BE2C (cell line): Measurements from ENCODE around the gene HLCS.

Source experiments
- DNase-seq: peaks from one replicate; pipeline ENCODE4 v3.0.0-alpha.2; 2020
- H3K27me3 ChIP-seq: fragments of 250-450 bp; sonication (Bioruptor Pico); 2 replicates; pipeline ENCODE4 v1.5.1; 2020; ENCODE audit warnings: mild to moderate bottlenecking
- H3K36me3 ChIP-seq: fragments of 250-450 bp; sonication (Bioruptor Pico); 2 replicates; pipeline ENCODE4 v1.5.1; 2020; ENCODE audit warnings: mild to moderate bottlenecking
- H3K4me1 ChIP-seq: fragments of 250-450 bp; sonication (Bioruptor Pico); 2 replicates; pipeline ENCODE4 v1.5.1; 2020
- H3K4me3 ChIP-seq: 2 replicates; pipeline ENCODE4 v1.5.1; 2011; ENCODE audit warnings: low read depth, low read length
- H3K9me3 ChIP-seq: fragments of 250-450 bp; sonication (Bioruptor Pico); 2 replicates; pipeline ENCODE4 v1.5.1; 2020
- TF ChIP-seq, protein P1 (sequence below): IDR thresholded peaks from 2 replicates; pipeline ENCODE4 v1.5.1; 2012; ENCODE audit warnings: mild to moderate bottlenecking, low read depth, low read length

Gene HLCS

DNA sequence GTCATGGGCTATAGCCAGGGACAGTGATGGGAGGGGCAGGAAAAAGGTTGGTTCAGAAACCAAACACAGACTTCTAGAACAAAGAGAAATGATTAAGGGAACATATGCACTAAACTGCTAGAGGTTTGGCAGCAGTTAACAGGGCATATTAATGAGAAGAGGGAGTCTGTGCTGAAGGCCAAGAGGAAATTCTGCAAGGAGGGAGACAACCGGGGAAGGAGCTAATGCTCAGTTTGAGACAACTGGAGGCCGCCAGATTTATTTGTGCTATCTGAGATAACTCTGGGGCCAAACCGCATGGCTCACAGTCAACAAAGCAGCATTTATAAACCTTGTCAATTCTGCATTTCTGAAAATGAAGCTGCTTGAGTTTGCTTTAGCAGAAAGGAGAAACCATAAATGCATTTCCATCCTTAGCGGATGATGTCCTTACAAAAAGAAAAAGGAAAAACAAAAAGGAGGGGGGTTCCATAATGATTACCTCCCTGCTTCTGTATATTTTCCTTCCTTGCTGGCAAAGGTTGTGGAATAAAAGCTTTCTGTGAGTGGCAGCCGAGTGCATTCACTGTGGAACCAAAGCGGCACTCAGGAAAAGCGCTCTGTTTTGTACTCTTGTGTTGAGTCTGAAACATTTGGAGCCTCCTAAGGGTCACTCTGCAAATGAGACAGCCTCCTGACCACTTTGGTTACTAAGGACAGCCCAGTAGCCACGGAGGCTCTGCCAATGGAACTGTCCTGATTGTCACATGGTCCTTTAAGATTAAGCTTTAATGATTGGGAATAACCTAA is 197.2 kb downstream of the HLCS start:
- no peak overlapping the region for H3K4me3 ChIP-seq
- H3K9me3 ChIP-seq, result no peaks in the 10 kb centered on the region
- no peak for DNase-seq

DNA sequence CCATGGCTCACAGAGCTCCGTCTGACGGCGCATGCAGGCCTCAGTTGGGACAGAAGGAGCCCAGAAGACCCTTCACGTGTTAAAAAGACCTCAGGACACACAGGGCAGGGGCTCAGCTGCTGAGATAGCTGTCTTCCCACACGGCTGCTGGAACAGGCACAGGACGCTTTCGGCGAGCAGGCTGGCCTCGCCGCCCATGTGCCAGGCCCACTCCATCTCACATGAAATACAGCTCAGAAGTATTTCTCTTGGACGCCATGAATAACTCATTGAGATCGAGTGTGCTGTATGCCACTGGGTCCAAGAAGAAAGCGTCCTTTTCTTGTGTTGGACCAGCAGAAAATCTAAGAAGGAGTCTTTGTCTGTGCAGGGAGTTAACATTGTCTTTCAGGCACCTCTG is 198.0 kb downstream of the HLCS start:
- Histone ChIP-seq H3K4me1 (no peaks in the 10 kb centered on the region), H3K4me3 (no peak overlapping the region), H3K9me3 (no peaks in the 10 kb centered on the region), H3K36me3 (no peaks in the 10 kb centered on the region), H3K27me3 (no peaks in the 10 kb centered on the region)
- DNase-seq, result no peak
- TF ChIP-seq, protein P1, sequence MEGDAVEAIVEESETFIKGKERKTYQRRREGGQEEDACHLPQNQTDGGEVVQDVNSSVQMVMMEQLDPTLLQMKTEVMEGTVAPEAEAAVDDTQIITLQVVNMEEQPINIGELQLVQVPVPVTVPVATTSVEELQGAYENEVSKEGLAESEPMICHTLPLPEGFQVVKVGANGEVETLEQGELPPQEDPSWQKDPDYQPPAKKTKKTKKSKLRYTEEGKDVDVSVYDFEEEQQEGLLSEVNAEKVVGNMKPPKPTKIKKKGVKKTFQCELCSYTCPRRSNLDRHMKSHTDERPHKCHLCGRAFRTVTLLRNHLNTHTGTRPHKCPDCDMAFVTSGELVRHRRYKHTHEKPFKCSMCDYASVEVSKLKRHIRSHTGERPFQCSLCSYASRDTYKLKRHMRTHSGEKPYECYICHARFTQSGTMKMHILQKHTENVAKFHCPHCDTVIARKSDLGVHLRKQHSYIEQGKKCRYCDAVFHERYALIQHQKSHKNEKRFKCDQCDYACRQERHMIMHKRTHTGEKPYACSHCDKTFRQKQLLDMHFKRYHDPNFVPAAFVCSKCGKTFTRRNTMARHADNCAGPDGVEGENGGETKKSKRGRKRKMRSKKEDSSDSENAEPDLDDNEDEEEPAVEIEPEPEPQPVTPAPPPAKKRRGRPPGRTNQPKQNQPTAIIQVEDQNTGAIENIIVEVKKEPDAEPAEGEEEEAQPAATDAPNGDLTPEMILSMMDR, result no peak

More for the DNA sequence above, 197.2 kb downstream of the HLCS start:
- TF ChIP-seq, protein P1, result no peak
- no peaks in the 10 kb centered on the region for H3K4me1 ChIP-seq
- H3K27me3 ChIP-seq, result no peaks in the 10 kb centered on the region
- no peaks in the 10 kb centered on the region for H3K36me3 ChIP-seq

DNA sequence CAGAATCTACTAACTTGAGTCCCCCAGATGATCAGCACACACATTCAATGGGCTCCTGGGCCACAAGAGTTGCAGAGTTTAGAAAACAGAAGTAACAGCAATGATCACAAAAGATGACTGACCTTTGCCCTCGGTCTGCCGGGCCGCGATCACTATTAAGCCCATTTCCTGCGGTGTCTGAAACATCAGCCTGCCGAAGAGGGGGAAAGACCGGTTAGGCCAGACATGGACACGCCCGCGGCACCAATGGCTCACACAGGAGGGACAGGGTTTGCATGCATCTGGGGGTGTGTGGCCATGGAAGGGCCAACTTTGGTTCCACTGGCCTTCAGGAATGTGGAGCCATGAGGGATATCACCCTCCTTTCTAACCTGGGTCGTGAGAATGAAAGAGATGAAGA is 199.4 kb downstream of the HLCS start:
- Histone ChIP-seq H3K36me3 (no peaks in the 10 kb centered on the region), H3K4me1 (no peaks in the 10 kb centered on the region), H3K4me3 (no peak overlapping the region), H3K9me3 (no peaks in the 10 kb centered on the region), H3K27me3 (no peaks in the 10 kb centered on the region)
- no peak for DNase-seq
- TF ChIP-seq, protein P1, result no peak

DNA sequence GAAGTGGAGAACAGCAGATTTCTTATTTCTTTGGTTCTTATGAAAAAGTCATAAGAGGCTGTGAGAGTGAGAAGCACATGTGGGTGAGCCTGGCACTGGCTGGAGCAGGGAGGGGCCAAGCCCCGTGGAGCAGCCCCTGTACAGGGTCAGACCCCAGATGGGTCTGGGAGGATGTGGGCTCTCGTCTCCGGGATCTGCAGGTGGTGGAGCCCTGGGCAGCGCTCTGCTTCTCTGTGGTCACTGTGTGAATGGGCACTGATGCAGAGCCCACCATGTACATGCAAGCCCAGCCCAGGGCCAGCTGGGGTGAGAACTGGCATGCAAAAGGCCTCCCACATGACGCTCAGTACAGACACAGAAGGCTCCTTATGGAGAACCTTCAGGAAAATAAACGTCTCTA is 200.0 kb downstream of the HLCS start:
- Histone ChIP-seq H3K36me3 (no peaks in the 10 kb centered on the region), H3K4me1 (no peaks in the 10 kb centered on the region), H3K27me3 (no peaks in the 10 kb centered on the region), H3K4me3 (no peak overlapping the region), H3K9me3 (no peaks in the 10 kb centered on the region)
- no peak for DNase-seq
- TF ChIP-seq, protein P1, result no peak

DNA sequence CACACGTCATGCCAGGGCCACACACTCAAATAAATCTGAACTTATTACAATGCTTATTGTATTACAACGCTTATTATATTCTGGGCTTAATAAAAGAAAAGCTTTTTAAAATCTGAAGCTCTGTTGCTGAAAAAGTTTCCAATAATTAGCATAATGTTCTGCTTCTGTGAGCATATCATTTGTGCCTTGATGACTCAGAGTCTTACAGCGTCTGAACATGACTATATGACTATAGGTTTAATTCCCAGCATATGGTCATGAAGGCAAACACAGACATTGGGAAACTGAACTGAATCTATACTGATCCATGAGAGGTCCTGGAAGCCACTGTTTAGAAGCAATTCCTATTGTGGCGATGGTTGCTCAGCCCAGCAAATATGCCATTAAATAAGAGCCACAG is 201.2 kb downstream of the HLCS start:
- DNase-seq, result no peak
- Histone ChIP-seq H3K4me1 (no peaks in the 10 kb centered on the region), H3K4me3 (no peak overlapping the region), H3K27me3 (no peaks in the 10 kb centered on the region), H3K36me3 (no peaks in the 10 kb centered on the region), H3K9me3 (no peaks in the 10 kb centered on the region)
- TF ChIP-seq, protein P1, result no peak

DNA sequence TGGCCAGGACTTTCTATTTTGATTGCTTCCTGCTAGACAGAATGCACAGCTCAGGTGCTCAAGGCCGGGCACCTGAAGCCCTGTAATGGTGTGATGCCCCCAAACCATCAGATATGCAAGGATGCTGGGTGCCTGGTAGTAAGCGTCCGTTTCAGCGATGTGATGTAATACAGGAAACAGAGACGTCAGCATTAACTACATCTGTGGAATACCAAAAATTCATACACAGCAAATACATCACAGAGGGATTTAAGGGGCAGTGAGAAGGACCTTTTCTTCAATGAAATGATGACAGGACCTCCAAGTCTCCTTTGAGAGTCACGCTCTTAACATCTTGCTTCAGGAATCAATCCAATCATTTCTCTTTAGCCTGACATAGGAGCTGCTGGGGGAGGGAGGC is 203.2 kb downstream of the HLCS start:
- no peaks in the 10 kb centered on the region for H3K27me3 ChIP-seq
- TF ChIP-seq, protein P1, result no peak
- H3K9me3 ChIP-seq, result no peaks in the 10 kb centered on the region
- H3K4me1 ChIP-seq, result no peaks in the 10 kb centered on the region
- H3K4me3 ChIP-seq, result no peak overlapping the region
- no peaks in the 10 kb centered on the region for H3K36me3 ChIP-seq
- no peak for DNase-seq
